ENCODE results near the gene CLEC4C.
"Not testable (repeated sequence)": the region's sequence is repeated elsewhere in the genome, so short reads cannot be mapped to it uniquely, and the experiment has no call there.

CLEC4C gene

DNA sequence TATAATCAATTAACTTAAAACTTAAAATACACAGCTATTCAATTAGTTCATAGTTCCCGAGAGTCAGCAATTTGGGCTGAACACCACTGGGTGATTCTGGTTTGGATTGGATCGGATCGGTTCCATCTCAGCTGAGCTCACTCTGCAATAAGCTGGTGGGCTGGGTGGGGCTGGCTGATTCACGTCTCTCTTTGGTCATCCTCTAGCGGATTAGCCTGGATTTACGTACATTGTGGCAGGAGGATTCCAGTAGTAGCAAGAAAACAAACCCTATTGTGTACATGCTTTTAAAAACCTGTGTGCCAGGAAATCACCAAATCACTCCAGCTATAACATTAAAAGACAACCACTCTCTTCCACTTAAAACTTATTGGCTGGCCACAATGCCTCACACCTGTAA, 3.2 kb upstream of the CLEC4C start:
- no peaks in the 10 kb centered on the region for H3K4me1 Mint-ChIP-seq
- no peaks in the 10 kb centered on the region for H3K9me3 Mint-ChIP-seq
- ATAC-seq (no peak), DNase-seq (no peak)
- no peak overlapping the region for H3K27ac Mint-ChIP-seq
- no peak overlapping the region for H3K4me3 Mint-ChIP-seq
- H3K27me3 Mint-ChIP-seq, result no peaks in the 10 kb centered on the region

DNA sequence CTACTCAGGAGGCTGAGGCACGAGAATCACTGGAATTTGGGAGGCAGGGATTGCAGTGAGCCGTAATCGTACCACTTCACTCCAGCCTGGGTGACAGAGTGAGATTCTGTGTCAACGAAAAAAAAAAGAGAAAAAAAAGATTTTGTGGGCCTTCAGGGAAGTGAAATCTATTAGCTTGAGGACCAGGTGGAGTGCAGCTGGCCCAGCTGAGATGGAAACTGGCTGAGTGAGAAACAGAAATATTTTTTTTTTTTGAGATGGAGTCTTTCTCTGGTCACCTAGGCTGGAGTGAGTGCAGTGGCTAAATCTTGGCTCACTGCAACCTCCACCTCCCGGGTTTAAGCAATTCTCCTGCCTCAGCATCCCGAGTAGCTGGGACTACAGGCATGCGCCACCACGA, 2.3 kb upstream of the CLEC4C start:
- H3K27ac Mint-ChIP-seq, result no peak overlapping the region
- no peak overlapping the region for H3K4me3 Mint-ChIP-seq
- H3K9me3 Mint-ChIP-seq, result no peaks in the 10 kb centered on the region
- no peaks in the 10 kb centered on the region for H3K4me1 Mint-ChIP-seq
- ATAC-seq (no peak), DNase-seq (no peak)
- no peaks in the 10 kb centered on the region for H3K27me3 Mint-ChIP-seq

DNA sequence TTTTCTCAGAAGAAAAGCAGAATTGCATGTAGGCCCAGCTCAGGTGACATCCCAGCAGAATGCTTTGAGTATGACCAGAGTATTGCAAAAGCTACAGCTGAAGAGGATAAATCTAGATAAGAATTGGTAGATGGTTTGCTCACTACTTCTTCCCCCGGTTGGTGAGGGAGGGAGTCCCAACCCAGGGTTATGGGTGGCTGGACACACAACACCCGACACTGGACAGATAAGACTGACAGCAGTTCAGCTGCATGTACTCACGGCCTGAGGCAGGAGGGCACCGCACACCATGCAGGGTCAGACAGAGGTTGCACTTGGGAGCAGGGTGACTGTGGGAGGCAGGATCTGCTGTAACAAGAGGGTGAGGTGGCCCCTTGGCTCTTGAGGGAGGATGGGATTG, 1.7 kb upstream of the CLEC4C start:
- DNase-seq (no peak), ATAC-seq (no peak)
- no peaks in the 10 kb centered on the region for H3K4me1 Mint-ChIP-seq
- no peaks in the 10 kb centered on the region for H3K27me3 Mint-ChIP-seq
- peak overlapping the region in 1 of 2 donors; percentile 43 for H3K27ac Mint-ChIP-seq
- H3K9me3 Mint-ChIP-seq, result no peaks in the 10 kb centered on the region
- no peak overlapping the region for H3K4me3 Mint-ChIP-seq

DNA sequence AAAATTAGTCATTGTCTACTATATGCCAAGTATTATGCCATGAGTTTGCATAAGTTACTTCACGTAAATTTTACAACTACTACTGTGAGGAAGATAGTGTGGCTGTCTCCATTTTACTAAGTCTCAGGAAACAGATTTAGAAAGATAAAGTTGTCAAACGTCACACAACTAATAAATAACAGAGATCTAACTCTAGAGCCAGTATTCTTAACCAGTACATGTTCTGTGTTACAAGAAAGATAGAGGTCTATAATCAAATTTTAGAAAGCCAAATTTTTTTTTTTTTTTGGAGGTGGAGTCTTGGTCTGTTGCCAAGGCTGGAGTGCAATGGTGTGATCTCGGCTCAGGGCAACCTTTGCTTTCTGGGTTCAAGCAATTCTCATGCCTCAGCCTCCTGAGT, 14.2 kb downstream of the CLEC4C start:
- H3K27ac Mint-ChIP-seq, result no peak overlapping the region
- DNase-seq (no peak), ATAC-seq (no peak)
- no peaks in the 10 kb centered on the region for H3K9me3 Mint-ChIP-seq
- peaks cover 7% of the 10 kb centered on the region for H3K4me1 Mint-ChIP-seq
- no peak overlapping the region for H3K4me3 Mint-ChIP-seq
- no peaks in the 10 kb centered on the region for H3K27me3 Mint-ChIP-seq

- DNase-seq (no peak), ATAC-seq (no peak)
- Mint-ChIP-seq H3K27me3 (no peaks in the 10 kb centered on the region), H3K4me3 (no peak overlapping the region), H3K9me3 (no peaks in the 10 kb centered on the region), H3K27ac (no peak overlapping the region), H3K4me1 (peaks cover 7% of the 10 kb centered on the region)
Measured at GRCh38 chr12:7731486-7731885, 15.7 kb downstream of the CLEC4C start.

DNA sequence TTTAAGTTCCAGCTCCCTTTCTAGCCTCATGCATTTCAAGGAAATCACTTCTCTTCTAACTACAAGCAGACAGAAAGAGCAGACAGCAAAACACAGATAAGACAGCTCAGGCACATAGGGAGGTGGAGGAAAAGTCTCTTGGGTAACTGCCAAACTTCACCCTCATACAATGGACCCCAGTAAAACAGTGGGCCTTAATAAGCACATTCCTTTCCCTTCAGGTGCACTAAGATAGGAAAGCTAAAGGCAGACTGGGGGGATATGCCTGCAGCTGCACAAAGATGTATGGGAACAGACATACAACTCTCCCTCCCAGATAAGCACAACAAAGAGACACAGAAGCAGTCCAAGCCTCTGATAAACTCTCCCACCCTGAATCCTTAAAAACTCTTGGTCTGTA, 16.2 kb downstream of the CLEC4C start:
- not testable (repeated sequence) for DNase-seq, ATAC-seq, H3K9me3 Mint-ChIP-seq, H3K4me1 Mint-ChIP-seq, H3K27ac Mint-ChIP-seq, H3K4me3 Mint-ChIP-seq, H3K27me3 Mint-ChIP-seq

GRCh38 chr12:7729746-7730145, 17.4 kb downstream of the CLEC4C start:
- ATAC-seq, result no peak

GRCh38 chr12:7723926-7724325, 23.2 kb downstream of the CLEC4C start:
- ATAC-seq, result no peak
- Mint-ChIP-seq H3K9me3 (no peaks in the 10 kb centered on the region), H3K27me3 (no peaks in the 10 kb centered on the region), H3K27ac (no peak overlapping the region), H3K4me3 (no peak overlapping the region), H3K4me1 (no peaks in the 10 kb centered on the region)
- no peak for DNase-seq

More at GRCh38 chr12:7729746-7730145, 17.4 kb downstream of the CLEC4C start:
- H3K27me3 Mint-ChIP-seq, result no peaks in the 10 kb centered on the region
- peaks cover 7% of the 10 kb centered on the region for H3K4me1 Mint-ChIP-seq
- H3K27ac Mint-ChIP-seq, result no peak overlapping the region
- no peaks in the 10 kb centered on the region for H3K9me3 Mint-ChIP-seq
- H3K4me3 Mint-ChIP-seq, result no peak overlapping the region
- no peak for DNase-seq

DNA sequence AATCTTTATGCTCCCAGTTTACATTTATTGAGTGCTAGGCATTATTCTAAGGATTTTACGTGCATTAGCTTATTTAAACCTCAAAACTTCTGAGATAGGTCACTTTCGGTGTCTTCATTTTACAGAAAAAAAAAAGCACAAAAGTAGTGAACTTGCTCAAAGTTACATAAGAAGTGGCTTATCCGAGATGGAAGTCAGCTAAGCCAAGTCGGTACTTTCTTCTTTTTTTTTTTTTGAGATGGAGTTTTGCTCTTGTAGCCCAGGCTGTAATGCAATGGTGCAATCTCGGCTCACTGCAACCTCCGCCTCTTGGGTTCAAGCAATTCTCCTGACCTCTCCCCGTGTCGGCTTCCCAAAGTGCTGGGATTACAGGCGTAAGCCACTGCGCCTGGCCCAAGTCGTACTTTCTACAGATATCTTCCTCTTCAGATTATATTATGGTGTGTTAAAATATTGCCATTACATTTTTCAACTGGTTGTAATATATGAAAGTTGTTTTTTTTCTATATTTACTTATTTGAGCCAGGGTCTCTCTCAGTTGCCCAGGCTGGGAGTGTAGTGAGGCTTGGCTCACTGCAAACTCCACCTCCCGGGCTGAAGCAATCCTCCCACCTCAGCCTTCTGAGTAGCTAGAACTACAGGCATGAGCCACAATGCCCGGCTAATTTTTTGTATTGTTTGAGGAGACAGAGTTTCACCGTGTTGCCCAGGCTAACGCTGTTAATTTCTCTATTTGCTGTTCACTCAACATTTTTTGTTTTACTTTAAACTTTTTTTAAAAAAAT, 27.0 kb downstream of the CLEC4C start:
- H3K27ac Mint-ChIP-seq, result no peak overlapping the region
- ATAC-seq (no peak), DNase-seq (no peak)
- no peaks in the 10 kb centered on the region for H3K4me1 Mint-ChIP-seq
- no peaks in the 10 kb centered on the region for H3K27me3 Mint-ChIP-seq
- no peaks in the 10 kb centered on the region for H3K9me3 Mint-ChIP-seq
- no peak overlapping the region for H3K4me3 Mint-ChIP-seq

GRCh38 chr12:7716381-7716780, 30.8 kb downstream of the CLEC4C start:
- DNase-seq, result no peak
- Mint-ChIP-seq H3K27ac (no peak overlapping the region), H3K4me1 (no peaks in the 10 kb centered on the region), H3K9me3 (no peaks in the 10 kb centered on the region), H3K27me3 (no peaks in the 10 kb centered on the region), H3K4me3 (no peak overlapping the region)
- peak; percentile 46 for ATAC-seq

- Mint-ChIP-seq H3K4me1 (no peaks in the 10 kb centered on the region), H3K27me3 (no peaks in the 10 kb centered on the region), H3K9me3 (no peaks in the 10 kb centered on the region)
Measured at GRCh38 chr12:7712841-7713442, 34.2 kb downstream of the CLEC4C start.

DNA sequence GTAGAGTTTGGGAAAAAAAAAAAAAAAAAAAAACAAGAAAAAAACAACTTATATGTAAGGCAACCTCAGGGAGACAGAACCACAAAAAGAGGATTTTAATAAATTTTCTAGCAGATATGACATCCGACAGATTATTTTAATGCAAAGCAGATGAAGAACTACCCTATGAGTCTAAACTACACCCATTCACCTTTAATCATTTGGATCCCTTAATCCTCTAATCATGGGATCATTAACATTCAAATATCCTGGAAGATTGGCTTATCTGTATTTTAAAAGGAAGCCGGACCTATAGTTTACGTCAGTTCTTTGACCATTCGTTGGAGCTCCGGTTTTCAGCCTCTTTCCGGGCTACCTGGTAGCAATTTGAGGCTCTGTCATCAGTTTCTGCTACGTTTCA, 36.0 kb downstream of the CLEC4C start, which contains the start of gene DPPA3:
Gene DPPA3, plus strand, starts transcription at position 301 of the 400 bp plus-strand sequence. CDS start 138 bp downstream, outside the sequence.
- no peak for ATAC-seq
- H3K27ac Mint-ChIP-seq, result no peak within 1 kb of the TSS
- H3K9me3 Mint-ChIP-seq, result no peaks in the 10 kb centered on the region
- H3K4me3 Mint-ChIP-seq, result no peak within 1 kb of the TSS
- no peaks in the 10 kb centered on the region for H3K27me3 Mint-ChIP-seq
- DNase-seq, result no peak
- H3K4me1 Mint-ChIP-seq, result no peaks in the 10 kb centered on the region

More at GRCh38 chr12:7712841-7713442, 34.2 kb downstream of the CLEC4C start:
- ATAC-seq (no peak), DNase-seq (no peak)
- Mint-ChIP-seq H3K4me3 (no peak overlapping the region), H3K27ac (no peak overlapping the region)

DNA sequence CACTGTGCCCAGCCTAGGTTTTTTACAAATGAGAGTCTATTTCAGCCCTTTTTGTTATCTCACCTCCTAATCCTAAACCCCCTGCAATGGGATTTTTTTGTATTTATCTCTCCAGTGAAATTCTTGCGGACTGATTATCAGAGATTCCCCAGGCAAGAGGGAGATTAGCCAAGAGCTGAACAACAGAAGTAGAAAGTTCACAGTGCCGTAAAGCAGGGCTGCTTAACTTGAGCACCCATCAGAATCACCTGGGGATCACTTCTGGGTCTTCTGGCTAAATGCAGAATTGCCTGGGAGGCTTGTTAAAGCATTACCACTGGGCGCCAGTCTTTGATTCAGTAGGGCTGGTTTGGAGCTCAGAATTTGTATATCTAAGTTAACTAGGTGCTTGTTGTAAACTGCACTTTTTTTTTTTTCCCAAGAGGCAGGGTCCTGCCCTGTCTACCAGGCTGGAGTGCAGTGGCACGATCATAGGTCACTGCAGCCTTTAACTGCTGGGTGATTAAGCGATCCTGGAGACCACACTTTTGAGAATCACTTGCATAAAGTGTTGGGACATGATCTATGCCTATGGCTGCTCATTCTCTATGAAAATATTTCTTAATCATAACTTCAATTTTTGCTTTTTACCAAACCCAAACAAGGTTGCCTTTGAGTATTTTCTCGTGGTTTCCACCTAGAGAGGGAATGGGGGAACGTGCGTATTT, 37.1 kb downstream of the CLEC4C start:
- Mint-ChIP-seq H3K27me3 (no peaks in the 10 kb centered on the region), H3K4me1 (no peaks in the 10 kb centered on the region), H3K9me3 (no peaks in the 10 kb centered on the region), H3K4me3 (no peak overlapping the region), H3K27ac (no peak overlapping the region)
- ATAC-seq (no peak), DNase-seq (no peak)

DNA sequence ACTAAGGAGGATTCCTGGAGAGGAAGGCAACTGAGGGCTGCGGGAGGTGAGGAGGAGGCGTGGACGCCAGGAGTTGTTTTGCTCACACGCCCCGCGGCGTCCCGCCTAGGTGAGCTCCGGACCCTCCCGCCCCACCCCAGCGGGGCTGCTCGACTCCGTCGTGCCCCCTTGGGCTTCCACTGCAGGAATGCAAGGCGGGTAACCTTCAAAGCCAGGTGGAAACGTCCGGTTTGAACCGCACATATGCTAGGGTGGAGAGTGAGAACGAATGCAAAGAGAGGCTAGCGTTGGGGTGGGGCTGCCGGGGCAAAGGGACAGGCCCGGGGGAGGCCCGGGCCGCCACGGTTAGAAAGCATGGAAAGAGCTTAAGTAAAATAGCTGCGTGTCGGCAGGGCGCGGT, 41.3 kb downstream of the CLEC4C start:
- ATAC-seq (no peak), DNase-seq (no peak)
- Mint-ChIP-seq H3K27me3 (no peaks in the 10 kb centered on the region), H3K4me1 (no peaks in the 10 kb centered on the region), H3K9me3 (no peaks in the 10 kb centered on the region), H3K27ac (no peak overlapping the region), H3K4me3 (no peak overlapping the region)

DNA sequence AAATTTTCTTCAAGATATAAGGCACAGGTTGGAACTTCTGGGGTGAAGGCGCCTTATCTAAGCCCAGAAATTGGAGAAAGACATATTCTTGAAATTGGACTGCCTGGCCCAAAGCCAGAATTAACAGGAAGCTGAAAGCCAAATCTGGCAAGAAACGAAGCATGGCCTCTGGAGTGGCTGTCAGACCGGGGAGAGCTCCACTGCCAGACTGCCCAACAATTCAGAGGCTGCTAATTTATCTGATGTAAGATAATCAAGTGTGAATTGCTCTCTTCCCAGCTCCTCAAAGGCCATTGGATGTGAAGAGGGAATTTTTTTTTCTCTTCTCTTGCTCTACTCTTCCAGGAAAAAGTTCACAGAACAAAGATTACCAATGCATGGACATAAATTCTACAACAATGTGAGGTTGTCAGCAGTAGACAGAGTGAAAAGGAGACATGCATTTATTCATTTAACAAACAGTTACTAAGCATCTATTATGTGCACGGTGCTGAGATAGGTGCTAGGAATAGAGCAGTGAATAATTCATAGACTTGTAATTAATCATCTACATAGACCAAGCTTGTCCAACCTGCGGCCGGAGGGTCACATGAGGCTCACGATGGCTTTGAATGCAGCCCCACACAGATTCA, 51.5 kb downstream of the CLEC4C start, which contains the start of gene GDF3:
Gene GDF3, minus strand, starts transcription at position 210 of the 632 bp plus-strand sequence. Its CDS starts 47 bp downstream, at position 163.
- DNase-seq (no peak), ATAC-seq (no peak)
- peaks cover 21% of the 10 kb centered on the region for H3K27me3 Mint-ChIP-seq
- H3K27ac Mint-ChIP-seq, result peak within 1 kb of the TSS; percentile 53 to 86
- H3K9me3 Mint-ChIP-seq, result no peaks in the 10 kb centered on the region
- peaks cover 10% of the 10 kb centered on the region for H3K4me1 Mint-ChIP-seq
- peak within 1 kb of the TSS in 1 of 2 donors; percentile 46 for H3K4me3 Mint-ChIP-seq

DNA sequence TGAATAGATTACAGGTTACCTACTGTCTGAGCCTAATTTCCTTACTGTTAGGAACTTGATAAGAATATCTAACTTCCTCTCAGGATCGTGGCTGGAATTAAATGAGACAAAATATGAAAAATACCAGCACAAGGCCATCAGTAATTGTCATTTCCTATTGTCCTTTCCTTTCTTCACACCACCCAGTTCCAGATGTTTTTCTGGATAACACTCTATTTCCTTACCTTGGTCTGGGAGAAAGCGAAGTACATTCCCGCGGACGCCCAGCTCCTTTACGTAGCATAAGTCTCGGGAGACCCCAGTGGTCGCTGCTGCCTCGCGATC, 52.0 kb downstream of the CLEC4C start:
- Mint-ChIP-seq H3K27me3 (peaks cover 21% of the 10 kb centered on the region), H3K4me1 (peaks cover 10% of the 10 kb centered on the region), H3K27ac (no peak overlapping the region), H3K4me3 (peak overlapping the region in 1 of 2 donors; percentile 46), H3K9me3 (no peaks in the 10 kb centered on the region)
- DNase-seq, result no peak
- no peak for ATAC-seq
